ENCODE measurements around the gene TNRC18. TPM values are rescaled to one million over a fixed set of nuclear protein-coding genes. Genes with fewer than 3 reads are reported as not detected.

The TNRC18 gene
- total and polyA plus RNA-seq, 2 donors (not counting 1 experiment from before 2014, with no cell fraction given), result 17.8 to 75.0 TPM

- ChIA-PET CTCF (interaction anchor here (2.8 to 5.3 kb wide), 2 partner anchors 35 to 87 kb away, joined by 13 to 54 read pairs; no protein-coding TSS in a partner anchor), POLR2A (no interaction called here)
- peaks cover 12 to 48% of the 10 kb centered on the region in 2 experiments for H3K36me3 ChIP-seq (replicated peaks in 1 of 2; ENCODE audit: control extremely low read depth in 1 of 2, control insufficient read depth in 1 of 2, extremely low read depth in 1 of 2, insufficient read depth in 2 of 2, low read length in 1 of 2)
- peaks cover 49% of the 10 kb centered on the region for H4K20me1 ChIP-seq (ENCODE audit: control insufficient read depth, insufficient read depth, low read length, poor library complexity, severe bottlenecking)
- H3K27ac Mint-ChIP-seq, result no peak overlapping the region
- peaks cover 7 to 23% of the 10 kb centered on the region in 2 donors for H3K4me1 ChIP-seq (ENCODE audit: control insufficient read depth in 2 of 2, insufficient read depth in 2 of 2, low read length in 2 of 2)
- peaks cover 43% of the 10 kb centered on the region for H3K79me2 ChIP-seq (ENCODE audit: control insufficient read depth, insufficient read depth, low read length)
- H3K4me3 ChIP-seq (ENCODE audit: control extremely low read depth in 1 of 5, extremely low read depth in 1 of 5, insufficient read depth in 1 of 5, low read depth in 2 of 5, low read length in 4 of 5), result no peak overlapping the region
- H3K4me3 Mint-ChIP-seq, result no peak overlapping the region
- ATAC-seq (ENCODE audit: low read depth) (no peak), DNase-seq (no peak)
- H3K9me3 ChIP-seq (ENCODE audit: control extremely low read depth in 1 of 3, control insufficient read depth in 2 of 3, insufficient read depth in 1 of 3, low read length in 2 of 3), result no peaks in the 10 kb centered on the region
- H2AFZ ChIP-seq (ENCODE audit: insufficient read depth, low read depth, low read length, poor library complexity, severe bottlenecking), result no peak overlapping the region
- H3K27ac ChIP-seq (ENCODE audit: low read length in 2 of 2), result no peak overlapping the region
- H3K27me3 Mint-ChIP-seq, result no peaks in the 10 kb centered on the region
- intact Hi-C loops (cut with micrococcal nuclease), result loop anchor here (10.0 kb wide), 1 partner anchor 342 kb away; no protein-coding TSS in a partner anchor
- WGBS (ENCODE audit: insufficient coverage), result 44% methylated on average over 18 of the region's 18 CpGs
- H3K4me2 ChIP-seq (replicated peaks; ENCODE audit: low read depth, low read length, poor library complexity, severe bottlenecking), result no peak overlapping the region
- no peak overlapping the region for H3K9ac ChIP-seq (ENCODE audit: low read length)
- no peaks in the 10 kb centered on the region for H3K9me3 Mint-ChIP-seq (ENCODE audit: insufficient read depth)
- H3K4me1 Mint-ChIP-seq, result peaks cover 17% of the 10 kb centered on the region
- no peaks in the 10 kb centered on the region for H3K27me3 ChIP-seq (replicated peaks in 1 of 4; ENCODE audit: control extremely low read depth in 1 of 4, control insufficient read depth in 3 of 4, insufficient read depth in 4 of 4, low read length in 3 of 4)
- TF ChIP-seq EZH2 (IDR thresholded peaks at IDR 0.05; ENCODE audit: borderline replicate concordance, insufficient read depth, low read depth, low read length, poor library complexity, severe bottlenecking), result no peak
- TF ChIP-seq CTCF (IDR thresholded peaks at IDR 0.05), result no peak
Observed at GRCh38 chr7:5362466-5362865, 61.2 kb downstream of the TNRC18 start.

- Histone ChIP-seq H4K20me1 (ENCODE audit: control insufficient read depth, insufficient read depth, low read length, poor library complexity, severe bottlenecking) (peaks cover 48% of the 10 kb centered on the region), H3K36me3 (replicated peaks in 1 of 2; ENCODE audit: control extremely low read depth in 1 of 2, control insufficient read depth in 1 of 2, extremely low read depth in 1 of 2, insufficient read depth in 2 of 2, low read length in 1 of 2) (peaks cover 15 to 53% of the 10 kb centered on the region in 2 experiments), H3K79me2 (ENCODE audit: control insufficient read depth, insufficient read depth, low read length) (peaks cover 45% of the 10 kb centered on the region), H3K27ac (ENCODE audit: low read length in 2 of 2) (no peak overlapping the region), H3K9ac (ENCODE audit: low read length) (no peak overlapping the region), H3K9me3 (ENCODE audit: control extremely low read depth in 1 of 3, control insufficient read depth in 2 of 3, insufficient read depth in 1 of 3, low read length in 2 of 3) (no peaks in the 10 kb centered on the region), H3K27me3 (replicated peaks in 1 of 4; ENCODE audit: control extremely low read depth in 1 of 4, control insufficient read depth in 3 of 4, insufficient read depth in 4 of 4, low read length in 3 of 4) (no peaks in the 10 kb centered on the region), H3K4me3 (ENCODE audit: control extremely low read depth in 1 of 5, extremely low read depth in 1 of 5, insufficient read depth in 1 of 5, low read depth in 2 of 5, low read length in 4 of 5) (no peak overlapping the region), H3K4me2 (replicated peaks; ENCODE audit: low read depth, low read length, poor library complexity, severe bottlenecking) (no peak overlapping the region), H3K4me1 (ENCODE audit: control insufficient read depth in 2 of 2, insufficient read depth in 2 of 2, low read length in 2 of 2) (peaks cover 7 to 22% of the 10 kb centered on the region in 2 donors), H2AFZ (ENCODE audit: insufficient read depth, low read depth, low read length, poor library complexity, severe bottlenecking) (no peak overlapping the region)
- H3K27ac Mint-ChIP-seq, result no peak overlapping the region
- H3K4me3 Mint-ChIP-seq, result no peak overlapping the region
- peaks cover 14% of the 10 kb centered on the region for H3K4me1 Mint-ChIP-seq
- TF ChIP-seq CTCF (IDR thresholded peaks at IDR 0.05), result no peak
- TF ChIP-seq EZH2 (IDR thresholded peaks at IDR 0.05; ENCODE audit: borderline replicate concordance, insufficient read depth, low read depth, low read length, poor library complexity, severe bottlenecking), result no peak
- ChIA-PET CTCF (interaction anchor here (1.4 kb wide), 1 partner anchor 133 kb away, joined by 3 read pairs; no protein-coding TSS in a partner anchor), POLR2A (no interaction called here)
- ATAC-seq (ENCODE audit: low read depth) (no peak), DNase-seq (no peak)
- intact Hi-C loops (cut with micrococcal nuclease), result loop anchor here (10.0 kb wide), 1 partner anchor 343 kb away; no protein-coding TSS in a partner anchor
- H3K27me3 Mint-ChIP-seq, result no peaks in the 10 kb centered on the region
- 98% methylated on average over 58 of the region's 58 CpGs for WGBS (ENCODE audit: insufficient coverage)
- H3K9me3 Mint-ChIP-seq (ENCODE audit: insufficient read depth), result no peaks in the 10 kb centered on the region
Observed at GRCh38 chr7:5361446-5362127, 62.0 kb downstream of the TNRC18 start.

Measured in B cell (primary cell).